HepG2 (cell line): Measurements from ENCODE around the gene NCS1. TPM values are rescaled to one million over a fixed set of nuclear protein-coding genes. Genes with fewer than 3 reads are reported as not detected.
A peak's percentile ranks its signal among the peaks of the same experiment; 100 is the strongest.

Experiments used
- IKZF5 ChIP-seq: IDR thresholded peaks from 2 replicates; pipeline ENCODE4 v1.6.1; 2018; ENCODE audit warnings: missing genetic modification reagents, mild to moderate bottlenecking, missing compliant biosample characterization
- KAT2B ChIP-seq: fragments of 150-350 bp; IDR thresholded peaks from 2 replicates; pipeline ENCODE4 v1.6.1; 2014; ENCODE audit warnings: low read depth, low read length, borderline replicate concordance
- NKX3-1 ChIP-seq: sonication (generic); formaldehyde crosslinking; IDR thresholded peaks from 2 replicates; pipeline ENCODE4 v1.5.0; 2020; ENCODE audit warnings: missing genetic modification reagents
- TCF12 ChIP-seq, 2 experiments: fragments of 450-650 bp in 1 of 2; sonication (generic) in 1 of 2; formaldehyde crosslinking in 1 of 2; IDR thresholded peaks; 2 replicates each; pipeline versions ENCODE4 v1.6.1 to v1.8.0; 2017 to 2022; ENCODE audit warnings: antibody characterized with exemption in 1 of 2, mild to moderate bottlenecking in 1 of 2, missing genetic modification reagents in 1 of 2, moderate library complexity in 1 of 2
- TFE3 ChIP-seq: IDR thresholded peaks from 2 replicates; pipeline ENCODE4 v1.6.1; 2016
- ZFP36 ChIP-seq: fragments of 150-350 bp; IDR thresholded peaks from 2 replicates; pipeline ENCODE4 v1.6.1; 2018; ENCODE audit warnings: borderline replicate concordance, low read length, low read depth; ENCODE audit not compliant: partially characterized antibody
- ZFP36L1 ChIP-seq: sonication (generic); formaldehyde crosslinking; IDR thresholded peaks from 2 replicates; pipeline ENCODE4 v1.8.0; 2022; ENCODE audit warnings: mild to moderate bottlenecking, missing genetic modification reagents, moderate library complexity
- ZFP36L2 ChIP-seq: sonication (generic); formaldehyde crosslinking; IDR thresholded peaks from 2 replicates; pipeline ENCODE4 v1.4.0; 2020; ENCODE audit warnings: missing genetic modification reagents
- ZFP91 ChIP-seq: sonication (generic); formaldehyde crosslinking; IDR thresholded peaks from 2 replicates; pipeline ENCODE4 v1.9.0; 2022; ENCODE audit warnings: missing genetic modification reagents, mild to moderate bottlenecking, borderline replicate concordance
- ZFX ChIP-seq: sonication (generic); formaldehyde crosslinking; IDR thresholded peaks from 2 replicates; pipeline ENCODE4 v1.4.0; 2020; ENCODE audit warnings: mild to moderate bottlenecking, low read depth, missing genetic modification reagents, moderate library complexity
- ZNF224 ChIP-seq: sonication (generic); formaldehyde crosslinking; IDR thresholded peaks from 2 replicates; pipeline ENCODE4 v1.5.0; 2020; ENCODE audit warnings: mild to moderate bottlenecking, missing genetic modification reagents
- ZNF605 ChIP-seq: sonication (generic); formaldehyde crosslinking; IDR thresholded peaks from 2 replicates; pipeline ENCODE4 v1.8.0; 2022; ENCODE audit warnings: mild to moderate bottlenecking, missing genetic modification reagents
- ZNF607 ChIP-seq: sonication (generic); formaldehyde crosslinking; IDR thresholded peaks from 2 replicates; pipeline ENCODE4 v1.5.1; 2020; ENCODE audit warnings: missing genetic modification reagents, mild to moderate bottlenecking, borderline replicate concordance
- ZNF687 ChIP-seq: sonication (generic); formaldehyde crosslinking; IDR thresholded peaks from 2 replicates; pipeline ENCODE4 v1.5.1; 2020; ENCODE audit warnings: mild to moderate bottlenecking, missing genetic modification reagents, moderate library complexity
- ZNF773 ChIP-seq: sonication (generic); formaldehyde crosslinking; IDR thresholded peaks from 2 replicates; pipeline ENCODE4 v1.4.0; 2020; ENCODE audit warnings: missing genetic modification reagents, borderline replicate concordance
- ZNF784 ChIP-seq: sonication (generic); formaldehyde crosslinking; IDR thresholded peaks from 2 replicates; pipeline ENCODE4 v1.5.1; 2020; ENCODE audit warnings: missing genetic modification reagents, mild to moderate bottlenecking, borderline replicate concordance
- polyA plus RNA-seq, 8 experiments: library from polyadenylated mRNA; depleted of rRNA in 3 of 8; stranded (reverse) in 7 of 8; unstranded in 1 of 8; fragments of >200 nt; fragmentation: Illumina TruSeq in 4 of 8; extraction: Trizol in 4 of 8; gene quantifications; 2 replicates each; pipeline versions ENCODE4 v1.2.1 to v1.2.3, GENCODE V29; 2011 to 2016; ENCODE audit warnings: low read depth in 4 of 8, missing spikeins in 1 of 8, mixed read lengths in 1 of 8; ENCODE audit not compliant: insufficient read depth in 1 of 8
- total RNA-seq, 5 experiments: library from RNA; depleted of rRNA; stranded (reverse); fragments of >200 nt; fragmentation: Illumina TruSeq; extraction: Trizol; gene quantifications; 2 replicates each; pipeline ENCODE4 v1.2.3, GENCODE V29; 2016; ENCODE audit warnings: low read depth in 1 of 5

The NCS1 gene
- total and polyA plus RNA-seq, 2 of the 13 experiments (the other 11 are each of a cell fraction or from before 2014, with no cell fraction given) = 4.7 to 6.1 TPM

GRCh38 chr9:130171226-130172148 is 717 bp upstream of the NCS1 start (continued):
- TF ChIP-seq ZNF607 = no peak
- TF ChIP-seq ZNF773 (CRISPR knock-in tag) = no peak
- no peak for TF ChIP-seq ZFP36L1 (CRISPR knock-in tag)
- no peak for TF ChIP-seq TFE3 (CRISPR knock-in tag)
- no peak for TF ChIP-seq ZNF224 (CRISPR knock-in tag)
- TF ChIP-seq ZFP36L2 (CRISPR knock-in tag) = no peak
- TF ChIP-seq ZFP91 (CRISPR knock-in tag) = peak; percentile 36; the same call in 1 of the 2 replicates
- TF ChIP-seq NKX3-1 (CRISPR knock-in tag) = no peak
- TF ChIP-seq ZFX (CRISPR knock-in tag) = peak; percentile 47; the same call in 1 of the 2 replicates
- no peak for TF ChIP-seq TCF12 (IDR thresholded peaks at IDR 0.05)
- no peak for TF ChIP-seq TCF12 (CRISPR knock-in tag; IDR thresholded peaks at IDR 0.05)
- TF ChIP-seq KAT2B = no peak
- TF ChIP-seq ZFP36 = no peak
- no peak for TF ChIP-seq IKZF5 (CRISPR knock-in tag)
- no peak for TF ChIP-seq ZNF605 (CRISPR knock-in tag)
- TF ChIP-seq ZNF687 (CRISPR knock-in tag) = peak; percentile 47
- TF ChIP-seq ZNF784 (CRISPR knock-in tag) = no peak
